Naive thymus-derived CD8-positive, alpha-beta T cell (primary cell): ENCODE data around the gene COL4A1. TPM values are rescaled to one million over a fixed set of nuclear protein-coding genes. Genes with fewer than 3 reads are reported as not detected.

Experiments
- ATAC-seq, 2 donors: fragments of 150-1000 bp; cut with Tn5 transposase in 1 of 2; sonication (Bioruptor Pico), chemical (Tn5 transposase) in 1 of 2; 1 replicate in 1 of 2; 2 replicates in 1 of 2; pipeline ENCODE4 v1.10.0; 2021; ENCODE audit warnings: mild to moderate bottlenecking in 2 of 2, moderate library complexity in 2 of 2
- POLR2A ChIA-PET: fragments of 350-600 bp; sonication (Branson Sonifier 250); formaldehyde crosslinking; loops from one replicate; lab custom pipeline; 2021; ENCODE audit warnings: antibody characterized with exemption; lab: Charles Lee
- DNase-seq, 10 donors: peaks; one replicate each; pipeline versions ENCODE4 v3.0.0 to v3.0.0-alpha.2; 2020 to 2022
- H3K27ac Mint-ChIP-seq, 10 donors: one replicate each; pipeline ENCODE4 v1.8.0; 2020 to 2022; ENCODE audit warnings: mild to moderate bottlenecking in 10 of 10, mixed read lengths in 10 of 10, moderate library complexity in 4 of 10, inconsistent platforms in 1 of 10
- H3K27me3 Mint-ChIP-seq, 5 donors: one replicate each; pipeline ENCODE4 v1.8.0; 2021 to 2022; ENCODE audit warnings: mixed read lengths in 5 of 5
- H3K36me3 Mint-ChIP-seq, 3 donors: one replicate each; pipeline ENCODE4 v1.8.0; 2020 to 2022; ENCODE audit warnings: mixed read lengths in 3 of 3, mild to moderate bottlenecking in 2 of 3, inconsistent platforms in 1 of 3
- H3K4me1 Mint-ChIP-seq, 4 donors: one replicate each; pipeline ENCODE4 v1.8.0; 2021 to 2022; ENCODE audit warnings: mixed read lengths in 4 of 4
- H3K4me3 Mint-ChIP-seq, 10 donors: one replicate each; pipeline ENCODE4 v1.8.0; 2020 to 2022; ENCODE audit warnings: mild to moderate bottlenecking in 10 of 10, mixed read lengths in 10 of 10, moderate library complexity in 6 of 10, inconsistent platforms in 1 of 10
- H3K9me3 Mint-ChIP-seq, 9 donors: one replicate each; pipeline ENCODE4 v1.8.0; 2020 to 2022; ENCODE audit warnings: mixed read lengths in 9 of 9, mild to moderate bottlenecking in 3 of 9, inconsistent platforms in 1 of 9, moderate library complexity in 1 of 9
- polyA plus RNA-seq, 3 donors: library from polyadenylated mRNA; unstranded; fragments of 300-500 nt; fragmentation: Illumina TruSeq; gene quantifications; one replicate each; pipeline ENCODE4 v1.2.3, GENCODE V29; 2021
- total RNA-seq, 8 experiments: library from RNA in 2 of 8; stranded (reverse) in 2 of 8; gene quantifications; one replicate each; pipeline ENCODE4 v1.2.3 and lab custom pipeline; 2021 to 2026

Gene COL4A1
- total and polyA plus RNA-seq, 5 experiments from 2014 or later, result not detected

DNA sequence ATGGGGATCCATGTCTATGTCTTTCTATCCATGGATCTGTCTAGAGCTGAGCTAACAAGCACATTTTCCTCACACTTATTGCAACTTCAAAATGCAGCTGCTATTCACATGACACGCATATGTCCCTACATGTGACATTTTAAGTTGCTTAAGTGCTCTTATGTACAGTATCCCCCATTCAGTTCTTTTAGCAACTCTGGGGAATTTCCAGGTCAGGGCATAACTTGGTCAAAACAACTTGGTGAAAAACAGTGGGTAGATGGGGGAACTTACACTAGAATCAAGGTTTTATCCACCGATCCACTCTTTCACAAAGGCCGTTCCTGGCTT lies 73.0 kb downstream of the COL4A1 start:
- Mint-ChIP-seq H3K9me3 (no peaks in the 10 kb centered on the region), H3K4me3 (no peak overlapping the region), H3K27me3 (peaks cover 25 to 50% (median 26%) of the 10 kb centered on the region in 5 donors), H3K36me3 (no peaks in the 10 kb centered on the region), H3K27ac (no peak overlapping the region), H3K4me1 (no peaks in the 10 kb centered on the region)
- no peak for DNase-seq
- POLR2A ChIA-PET, result no interaction called here
- ATAC-seq, result no peak

DNA sequence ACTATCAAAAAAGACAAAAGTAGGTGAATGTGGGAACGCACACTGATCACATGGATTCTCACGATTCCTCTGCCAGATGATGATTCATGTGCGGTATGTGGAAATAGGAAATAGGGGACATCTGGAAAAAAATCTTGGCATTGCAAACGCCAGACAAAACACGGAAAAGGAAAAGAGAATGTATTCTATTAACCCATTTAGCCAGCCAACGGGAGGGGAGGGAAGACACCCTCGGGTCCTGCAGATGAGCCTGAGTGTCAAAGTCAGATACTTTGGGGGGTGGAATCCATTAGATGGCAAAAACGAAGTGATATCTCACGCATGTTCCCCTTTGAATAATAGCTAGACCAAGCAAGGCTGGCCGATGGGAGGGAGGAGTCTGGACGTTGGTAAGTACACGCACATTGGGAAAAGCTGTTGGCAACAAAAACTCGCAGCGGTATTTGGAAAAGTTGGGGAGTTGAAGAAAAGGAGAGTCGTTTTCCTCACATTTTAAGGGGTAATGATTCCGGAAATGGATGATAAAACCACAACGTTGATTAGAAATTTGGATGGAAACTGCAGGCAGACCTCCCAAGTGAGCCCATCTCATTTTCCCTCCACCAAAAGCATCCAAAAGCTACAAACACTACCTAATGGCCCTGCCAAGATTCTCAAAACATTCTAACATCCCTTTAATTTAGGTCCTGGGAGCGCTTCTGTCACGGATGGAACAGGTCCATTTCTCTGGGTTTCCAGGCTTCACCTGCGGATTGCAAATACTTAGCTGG lies 73.6 kb downstream of the COL4A1 start:
- no peak for DNase-seq
- peaks cover 25 to 50% (median 26%) of the 10 kb centered on the region in 5 donors for H3K27me3 Mint-ChIP-seq
- POLR2A ChIA-PET, result no interaction called here
- H3K4me1 Mint-ChIP-seq, result no peaks in the 10 kb centered on the region
- H3K36me3 Mint-ChIP-seq, result no peaks in the 10 kb centered on the region
- H3K4me3 Mint-ChIP-seq, result no peak overlapping the region
- H3K27ac Mint-ChIP-seq, result no peak overlapping the region
- ATAC-seq, result no peak
- H3K9me3 Mint-ChIP-seq, result no peaks in the 10 kb centered on the region

DNA sequence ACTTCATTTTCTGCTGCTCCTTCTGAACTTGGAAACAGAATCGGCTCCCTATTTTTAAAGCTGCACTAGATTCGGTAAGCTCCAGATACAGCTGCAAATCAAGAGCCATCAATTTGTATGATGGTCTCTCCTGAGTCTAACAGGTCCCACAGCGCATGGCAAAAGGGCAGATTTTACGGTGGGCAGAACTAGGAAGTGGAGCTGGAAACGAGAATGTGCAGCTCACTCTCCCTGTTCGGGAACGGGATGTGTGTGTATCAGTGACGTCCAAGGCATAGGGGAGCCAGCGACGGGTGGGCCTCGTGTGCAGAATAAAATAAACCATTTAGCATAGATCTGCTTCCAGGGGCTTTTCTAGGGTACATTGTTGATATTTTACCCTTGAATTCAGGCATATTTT lies 74.2 kb downstream of the COL4A1 start:
- POLR2A ChIA-PET, result no interaction called here
- Mint-ChIP-seq H3K27me3 (peaks cover 23 to 54% (median 26%) of the 10 kb centered on the region in 5 donors), H3K4me3 (no peak overlapping the region), H3K4me1 (no peaks in the 10 kb centered on the region), H3K36me3 (no peaks in the 10 kb centered on the region), H3K27ac (no peak overlapping the region), H3K9me3 (no peaks in the 10 kb centered on the region)
- ATAC-seq (no peak), DNase-seq (no peak)

DNA sequence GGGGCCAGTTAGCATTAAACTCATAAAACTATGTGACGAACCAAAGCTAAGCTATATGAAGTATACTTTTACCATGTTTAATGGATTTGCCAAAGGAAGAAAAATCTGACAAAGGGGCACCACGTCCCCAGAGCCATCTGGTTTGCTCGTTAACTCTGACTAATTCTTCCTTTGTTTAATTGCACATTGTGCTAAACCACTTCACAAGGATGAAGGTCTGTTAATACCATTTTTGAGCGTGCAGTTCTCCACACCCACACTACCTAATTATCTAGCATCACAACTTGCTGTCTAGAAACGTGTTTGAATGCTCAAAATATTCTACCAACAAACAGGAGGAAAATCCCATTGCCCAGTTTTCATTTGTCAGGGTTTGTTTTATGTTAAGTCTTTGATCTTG lies 74.8 kb downstream of the COL4A1 start:
- POLR2A ChIA-PET, result no interaction called here
- DNase-seq (no peak), ATAC-seq (no peak)
- Mint-ChIP-seq H3K36me3 (no peaks in the 10 kb centered on the region), H3K4me1 (no peaks in the 10 kb centered on the region), H3K27ac (no peak overlapping the region), H3K9me3 (no peaks in the 10 kb centered on the region), H3K4me3 (no peak overlapping the region), H3K27me3 (peaks cover 23 to 54% (median 26%) of the 10 kb centered on the region in 5 donors)

DNA sequence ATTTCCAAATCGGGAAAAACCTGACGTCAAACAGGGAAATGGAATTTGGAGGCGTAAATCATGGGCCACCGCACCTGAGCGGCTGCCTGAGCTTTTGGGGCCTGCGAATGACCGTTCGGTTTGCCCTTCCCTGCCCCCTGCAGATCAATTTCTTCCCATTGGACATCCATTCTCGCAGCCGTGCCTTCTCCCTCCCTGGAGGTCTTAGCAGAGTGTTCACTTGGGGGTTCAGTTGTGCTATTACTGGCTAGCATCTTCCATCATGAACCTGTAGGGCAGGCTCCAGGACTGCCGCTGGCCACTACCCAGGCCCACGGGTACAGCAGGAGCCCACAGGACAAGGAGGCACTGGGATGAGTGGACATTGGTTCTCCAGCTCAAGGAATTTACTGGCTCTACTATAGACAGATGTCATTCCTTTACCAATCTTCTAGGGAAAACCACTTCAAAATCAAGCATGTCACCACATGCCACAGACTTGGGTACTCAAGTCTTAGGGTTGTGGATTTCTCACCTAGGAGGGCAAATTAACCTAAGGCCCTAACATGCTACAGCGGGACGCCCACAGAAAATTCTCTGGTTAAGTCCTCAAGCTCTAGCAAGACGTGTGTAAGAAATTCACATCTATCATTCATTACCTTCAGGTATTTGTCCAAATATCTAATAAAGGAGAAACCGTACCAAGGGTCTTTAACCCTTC lies 75.5 kb downstream of the COL4A1 start:
- Mint-ChIP-seq H3K27ac (peak overlapping the region in 1 of 10 donors; percentile 59), H3K4me1 (no peaks in the 10 kb centered on the region), H3K9me3 (no peaks in the 10 kb centered on the region), H3K4me3 (no peak overlapping the region), H3K27me3 (peaks cover 22 to 51% (median 25%) of the 10 kb centered on the region in 5 donors), H3K36me3 (no peaks in the 10 kb centered on the region)
- POLR2A ChIA-PET, result no interaction called here
- DNase-seq (no peak), ATAC-seq (no peak)

DNA sequence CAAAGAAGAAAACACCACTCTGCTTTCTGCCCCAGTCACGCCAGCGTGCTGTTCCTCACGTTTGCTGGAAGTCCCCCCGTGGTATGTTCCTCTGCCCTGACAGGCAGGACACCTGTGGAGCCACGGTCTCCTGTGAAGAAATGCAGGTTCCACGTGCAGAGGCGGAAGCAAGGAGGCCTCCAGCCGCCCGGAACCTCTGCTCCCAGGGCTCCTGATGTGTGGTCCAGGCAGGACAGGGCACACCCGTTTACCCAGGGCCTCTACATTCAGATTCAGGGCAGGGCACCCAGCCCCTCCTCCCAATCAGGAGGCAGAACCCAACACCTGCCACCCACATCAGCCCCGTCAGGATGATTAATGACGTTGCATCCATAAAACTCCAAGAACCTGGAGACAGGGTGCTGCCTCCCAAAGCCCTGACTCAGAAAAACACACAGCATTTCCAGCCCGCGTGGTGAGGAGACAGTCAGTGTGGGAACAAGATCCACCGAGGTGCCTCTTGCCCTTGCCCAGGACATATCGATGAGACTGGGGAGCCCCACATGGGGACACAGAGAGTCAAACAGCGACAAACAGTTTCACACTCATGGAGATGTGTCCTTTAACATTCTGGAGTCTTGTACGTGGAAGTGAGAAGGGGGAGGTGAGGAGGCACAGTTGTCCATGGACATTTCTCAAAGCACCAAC lies 76.2 kb downstream of the COL4A1 start:
- H3K9me3 Mint-ChIP-seq, result no peaks in the 10 kb centered on the region
- ATAC-seq (no peak), DNase-seq (no peak)
- H3K36me3 Mint-ChIP-seq, result no peaks in the 10 kb centered on the region
- no peak overlapping the region for H3K27ac Mint-ChIP-seq
- peaks cover 19 to 45% (median 24%) of the 10 kb centered on the region in 5 donors for H3K27me3 Mint-ChIP-seq
- no peak overlapping the region for H3K4me3 Mint-ChIP-seq
- no peaks in the 10 kb centered on the region for H3K4me1 Mint-ChIP-seq
- POLR2A ChIA-PET, result no interaction called here

DNA sequence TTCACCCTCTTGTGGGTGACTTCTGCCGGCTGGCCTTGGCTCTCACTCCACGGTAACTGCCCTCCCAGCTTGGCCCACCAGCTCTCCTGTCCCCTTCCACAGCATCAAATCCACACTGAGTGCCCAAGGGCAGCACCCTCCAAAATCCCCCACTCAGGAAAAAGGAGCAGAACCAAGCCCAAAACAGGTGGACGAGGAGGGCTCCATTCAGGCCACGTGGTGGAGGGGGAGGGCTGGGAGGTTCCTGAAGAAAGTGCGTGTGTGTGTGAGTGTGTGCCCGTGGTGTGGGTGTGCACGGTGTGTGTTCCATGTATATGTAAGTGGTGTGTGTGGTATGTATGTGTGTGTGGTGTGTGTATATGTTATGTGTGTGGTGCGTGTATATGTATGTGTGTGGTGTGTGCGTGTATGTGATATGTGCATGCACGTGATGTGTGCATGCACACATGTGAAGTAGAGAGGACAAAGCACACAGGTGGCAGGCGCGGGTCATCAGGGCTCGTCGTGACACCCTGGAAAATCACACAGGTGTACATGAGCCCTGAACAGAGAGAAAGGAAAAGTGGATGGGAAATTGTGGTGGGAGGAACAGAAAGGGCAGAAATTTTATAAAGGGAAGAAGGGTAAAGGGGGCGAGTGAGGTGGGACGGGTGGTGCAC lies 76.9 kb downstream of the COL4A1 start:
- Mint-ChIP-seq H3K27me3 (peaks cover 19 to 45% (median 24%) of the 10 kb centered on the region in 5 donors), H3K9me3 (no peaks in the 10 kb centered on the region), H3K4me1 (no peaks in the 10 kb centered on the region), H3K36me3 (no peaks in the 10 kb centered on the region), H3K4me3 (no peak overlapping the region), H3K27ac (peak overlapping the region in 1 of 10 donors; percentile 32)
- DNase-seq, result no peak
- no peak for ATAC-seq
- POLR2A ChIA-PET, result no interaction called here

DNA sequence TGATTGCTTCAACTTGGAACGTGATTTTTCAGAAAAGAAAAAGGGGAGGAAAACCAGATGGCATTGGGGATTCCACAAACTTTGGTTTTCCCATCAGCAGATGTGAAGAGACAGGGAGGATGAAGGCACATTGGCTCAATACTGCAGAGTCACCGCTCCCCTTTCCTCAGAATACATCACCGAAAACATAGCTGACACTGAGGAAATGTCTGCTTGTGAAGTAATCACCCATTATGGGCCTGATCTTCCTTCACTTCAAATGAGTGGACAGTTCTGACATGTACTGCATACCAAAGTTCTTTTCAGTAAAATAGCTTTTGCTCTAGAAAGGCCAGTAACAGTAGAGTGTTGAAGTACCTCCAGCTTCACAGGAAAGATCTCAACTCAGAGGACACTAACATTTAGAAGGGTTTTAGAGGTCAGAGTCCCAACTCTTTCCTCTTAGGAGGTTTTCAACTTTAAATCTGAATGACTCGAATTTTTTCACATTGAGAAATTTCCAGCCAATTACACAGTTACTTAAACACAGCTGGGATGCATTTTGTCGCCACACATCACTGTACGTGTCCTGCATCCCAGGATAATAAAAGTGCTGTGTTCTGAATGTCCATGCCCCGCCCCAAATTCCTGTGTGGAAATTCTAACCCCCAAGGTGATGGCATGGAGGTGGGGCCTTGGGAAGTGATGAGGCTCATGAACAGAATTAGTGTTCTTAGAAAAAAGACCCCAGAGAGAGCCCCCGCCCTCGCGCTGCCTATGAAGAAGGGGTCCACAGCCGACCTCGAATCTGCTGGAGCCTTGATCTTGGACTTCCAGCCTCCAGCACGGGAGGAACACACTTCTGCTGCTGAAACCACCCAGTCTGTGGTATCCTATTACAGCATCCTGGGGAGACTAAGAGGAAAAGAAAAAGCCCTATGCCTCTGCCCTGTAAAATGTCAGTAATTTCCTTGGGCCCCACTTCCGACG lies 77.7 kb downstream of the COL4A1 start:
- POLR2A ChIA-PET, result no interaction called here
- ATAC-seq, result no peak
- H3K27me3 Mint-ChIP-seq, result peaks cover 19 to 43% (median 24%) of the 10 kb centered on the region in 5 donors

DNA sequence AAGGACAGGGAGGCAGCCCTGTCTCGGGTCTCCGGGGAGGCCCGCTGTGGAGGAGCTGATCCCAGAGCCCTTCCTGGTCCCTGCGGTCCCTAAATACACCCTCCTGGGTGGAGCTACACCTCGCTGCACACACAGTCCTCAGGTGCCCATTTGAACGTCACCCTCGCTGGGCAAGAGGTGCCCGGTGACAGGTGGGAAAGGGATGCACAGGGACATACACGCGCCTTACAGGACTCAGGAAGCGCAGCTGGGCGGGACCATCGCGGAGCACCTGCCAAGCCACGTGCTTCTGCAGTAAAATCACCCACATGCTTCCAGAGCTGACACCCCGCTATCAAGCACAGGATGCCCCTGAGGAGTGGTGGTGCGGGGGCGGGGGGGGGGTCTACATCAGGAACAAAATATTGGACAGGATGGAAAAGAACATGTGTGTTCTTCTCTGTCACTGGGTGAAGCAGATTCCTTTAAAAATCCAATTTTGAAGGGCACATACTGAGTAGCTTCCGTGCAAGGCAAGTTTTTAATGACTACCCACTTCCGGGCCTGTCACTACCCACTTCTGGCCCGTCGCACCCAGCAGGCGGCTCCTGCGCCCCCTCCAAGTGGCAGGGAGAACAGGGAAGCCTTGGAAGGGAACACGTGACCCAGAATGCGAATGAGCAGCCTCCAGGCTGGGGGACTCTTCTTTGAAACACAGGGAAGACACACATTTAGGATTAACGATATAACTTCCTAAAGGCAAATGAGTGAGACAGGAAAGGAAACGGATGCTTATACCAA lies 78.9 kb downstream of the COL4A1 start:
- Mint-ChIP-seq H3K9me3 (no peaks in the 10 kb centered on the region), H3K36me3 (no peaks in the 10 kb centered on the region), H3K27ac (no peak overlapping the region), H3K4me3 (no peak overlapping the region), H3K4me1 (no peaks in the 10 kb centered on the region), H3K27me3 (peaks cover 10 to 32% (median 17%) of the 10 kb centered on the region in 5 donors)
- no peak for DNase-seq
- no peak for ATAC-seq
- POLR2A ChIA-PET, result no interaction called here

More for the DNA sequence above, 77.7 kb downstream of the COL4A1 start:
- H3K36me3 Mint-ChIP-seq, result no peaks in the 10 kb centered on the region
- H3K4me3 Mint-ChIP-seq, result no peak overlapping the region
- no peak overlapping the region for H3K27ac Mint-ChIP-seq
- H3K9me3 Mint-ChIP-seq, result no peaks in the 10 kb centered on the region
- DNase-seq, result no peak
- H3K4me1 Mint-ChIP-seq, result no peaks in the 10 kb centered on the region

DNA sequence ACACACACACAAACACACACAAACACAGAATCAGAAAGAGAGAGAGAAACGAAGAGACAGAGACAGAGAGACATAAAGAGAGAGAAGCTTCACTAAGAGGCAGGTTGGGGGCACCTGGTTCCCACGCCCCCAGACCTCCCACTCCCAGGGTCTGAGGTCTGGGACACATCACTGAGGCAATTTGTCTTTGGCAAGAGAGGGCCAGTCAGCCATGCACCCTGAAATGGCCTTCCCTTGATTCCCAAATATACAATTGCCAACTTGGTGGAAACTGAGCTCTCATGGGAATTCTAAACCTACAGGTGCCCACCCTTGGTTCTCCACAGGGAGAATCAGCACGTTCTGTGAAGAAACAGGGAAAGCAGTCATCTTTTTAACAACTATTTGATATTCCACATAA lies 79.5 kb downstream of the COL4A1 start:
- no peak overlapping the region for H3K4me3 Mint-ChIP-seq
- ATAC-seq (no peak), DNase-seq (no peak)
- no peaks in the 10 kb centered on the region for H3K4me1 Mint-ChIP-seq
- POLR2A ChIA-PET, result no interaction called here
- no peaks in the 10 kb centered on the region for H3K36me3 Mint-ChIP-seq
- H3K27me3 Mint-ChIP-seq, result peaks cover 8 to 27% (median 14%) of the 10 kb centered on the region in 5 donors
- no peak overlapping the region for H3K27ac Mint-ChIP-seq
- H3K9me3 Mint-ChIP-seq, result no peaks in the 10 kb centered on the region
